PC-9 (cell line): ENCODE measurements around the gene POU3F2. TPM values are rescaled to one million over a fixed set of nuclear protein-coding genes. Genes with fewer than 3 reads are reported as not detected.

Source experiments
- BruUV-seq: library from RNA; stranded (reverse); fragments of 400-500 nt; replicated peaks from 2 replicates; lab custom pipeline; 2021; lab: Mats Ljungman, UMichigan
- CTCF ChIA-PET: fragments of 300-600 bp; sonication (Branson Sonifier 250); formaldehyde crosslinking; loops from one replicate; lab custom pipeline; 2022; ENCODE audit warnings: antibody characterized with exemption; lab: Charles Lee
- POLR2A ChIA-PET: fragments of 300-600 bp; sonication (Branson Sonifier 250); formaldehyde crosslinking; loops from one replicate; lab custom pipeline; 2022; ENCODE audit warnings: antibody characterized with exemption; ENCODE audit not compliant: unreplicated experiment; lab: Charles Lee
- DNase-seq, 2 experiments: peaks; one replicate each; pipeline versions ENCODE4 v3.0.0 to v3.0.0-alpha.2; 2015 to 2022; ENCODE audit warnings: mixed read lengths in 1 of 2
- H2AFZ ChIP-seq: fragments of 200-600 bp; sonication (generic); 2 replicates; pipeline ENCODE4 v1.8.1; 2017; ENCODE audit warnings: antibody characterized with exemption
- H3F3A ChIP-seq: fragments of 200-600 bp; sonication (generic); 2 replicates; pipeline ENCODE4 v1.8.1; 2017; ENCODE audit warnings: antibody characterized with exemption, mild to moderate bottlenecking, low read depth; ENCODE audit not compliant: insufficient read depth
- H3K27ac ChIP-seq: fragments of 200-600 bp; sonication (generic); 2 replicates; pipeline ENCODE4 v1.6.1; 2016; ENCODE audit warnings: mixed run types
- H3K27me3 ChIP-seq: fragments of 200-600 bp; sonication (generic); 2 replicates; pipeline ENCODE4 v1.6.1; 2016; ENCODE audit warnings: low read depth, mixed run types; ENCODE audit not compliant: insufficient read depth
- H3K36me3 ChIP-seq: fragments of 200-600 bp; sonication (generic); 2 replicates; pipeline ENCODE4 v1.6.1; 2016; ENCODE audit warnings: low read depth, mixed run types
- H3K4me1 ChIP-seq: fragments of 200-600 bp; sonication (generic); replicated peaks from 2 replicates; pipeline ENCODE4 v1.6.1; 2016; ENCODE audit warnings: mixed run types; ENCODE audit not compliant: insufficient read depth
- H3K4me2 ChIP-seq: fragments of 200-600 bp; sonication (generic); 2 replicates; pipeline ENCODE4 v1.6.1; 2017; ENCODE audit warnings: mixed run types
- H3K4me3 ChIP-seq: fragments of 200-600 bp; sonication (generic); 2 replicates; pipeline ENCODE4 v1.6.1; 2016; ENCODE audit warnings: mixed run types
- H3K79me2 ChIP-seq: fragments of 200-600 bp; sonication (generic); 2 replicates; pipeline ENCODE4 v1.6.1; 2017; ENCODE audit warnings: low read depth, mixed run types
- H3K9me2 ChIP-seq: fragments of 200-600 bp; sonication (generic); 2 replicates; pipeline ENCODE4 v1.8.1; 2017; ENCODE audit warnings: mild to moderate bottlenecking; ENCODE audit not compliant: insufficient read depth
- H3K9me3 ChIP-seq: fragments of 200-600 bp; sonication (generic); 2 replicates; pipeline ENCODE4 v1.8.1; 2016; ENCODE audit warnings: low read depth; ENCODE audit not compliant: insufficient read depth
- H4K20me1 ChIP-seq: fragments of 200-600 bp; sonication (generic); 2 replicates; pipeline ENCODE4 v1.8.1; 2017; ENCODE audit not compliant: insufficient read depth
- CTCF ChIP-seq: fragments of 200-600 bp; sonication (generic); conservative IDR thresholded peaks from 2 replicates; pipeline ENCODE4 v1.6.1; 2017; ENCODE audit warnings: mixed run types, antibody characterized with exemption, mild to moderate bottlenecking, moderate library complexity
- EZH2 ChIP-seq: fragments of 200-600 bp; sonication (generic); IDR thresholded peaks from 2 replicates; pipeline ENCODE4 v1.8.0; 2017; ENCODE audit warnings: antibody characterized with exemption, low read depth
- intact Hi-C: fragments of 100-400 bp; cut with micrococcal nuclease; formaldehyde crosslinking; loops from one replicate; pipeline ENCODE4 v1.10.0; 2022; ENCODE audit not compliant: unreplicated experiment
- total RNA-seq: library from RNA; stranded (reverse); gene quantifications from 2 replicates; pipeline ENCODE4 v1.2.3, GENCODE V29; 2021

Gene POU3F2
- total RNA-seq, 1 experiment from 2014 or later, result not detected

GRCh38 chr6:98880486-98880885 lies 46.1 kb downstream of the POU3F2 start:
- no peak overlapping the region for H2AFZ ChIP-seq
- no peak overlapping the region for H3K4me3 ChIP-seq
- H3F3A ChIP-seq, result no peaks in the 10 kb centered on the region
- no TSS peak for BruUV-seq
- CTCF ChIA-PET, result no interaction called here
- no peak overlapping the region for H3K4me2 ChIP-seq
- H3K4me1 ChIP-seq, result no peaks in the 10 kb centered on the region
- H3K27me3 ChIP-seq, result no peaks in the 10 kb centered on the region
- no peaks in the 10 kb centered on the region; the same call in 1 of the 2 replicates for H3K36me3 ChIP-seq
- H3K27ac ChIP-seq, result no peak overlapping the region
- H4K20me1 ChIP-seq, result no peaks in the 10 kb centered on the region
- intact Hi-C loops, result no loop called here
- no peaks in the 10 kb centered on the region for H3K9me3 ChIP-seq
- H3K79me2 ChIP-seq, result no peaks in the 10 kb centered on the region
- TF ChIP-seq EZH2 (no peak), CTCF (no peak)
- no peaks in the 10 kb centered on the region for H3K9me2 ChIP-seq
- DNase-seq, result no peak
- POLR2A ChIA-PET, result no interaction called here

- BruUV-seq, result no TSS peak
- POLR2A ChIA-PET, result no interaction called here
Observed at GRCh38 chr6:98885330-98885729, 51.0 kb downstream of the POU3F2 start.

GRCh38 chr6:98887650-98888049 lies 53.3 kb downstream of the POU3F2 start:
- H3K27me3 ChIP-seq, result no peaks in the 10 kb centered on the region
- H3F3A ChIP-seq, result no peaks in the 10 kb centered on the region
- no peaks in the 10 kb centered on the region for H3K4me1 ChIP-seq
- ChIA-PET CTCF (no interaction called here), POLR2A (no interaction called here)
- H4K20me1 ChIP-seq, result no peaks in the 10 kb centered on the region
- no peaks in the 10 kb centered on the region; the same call in 1 of the 2 replicates for H3K36me3 ChIP-seq
- no peak overlapping the region for H3K27ac ChIP-seq
- TF ChIP-seq EZH2 (no peak), CTCF (no peak)
- H3K9me3 ChIP-seq, result no peaks in the 10 kb centered on the region
- DNase-seq, result no peak
- intact Hi-C loops, result no loop called here
- H3K4me3 ChIP-seq, result no peak overlapping the region
- H2AFZ ChIP-seq, result no peak overlapping the region
- no peaks in the 10 kb centered on the region for H3K79me2 ChIP-seq
- no peak overlapping the region for H3K4me2 ChIP-seq
- no peaks in the 10 kb centered on the region for H3K9me2 ChIP-seq
- no TSS peak for BruUV-seq

More at GRCh38 chr6:98885330-98885729, 51.0 kb downstream of the POU3F2 start:
- Histone ChIP-seq H3K9me3 (no peaks in the 10 kb centered on the region), H3K36me3 (no peaks in the 10 kb centered on the region; the same call in 1 of the 2 replicates), H3F3A (no peaks in the 10 kb centered on the region), H3K27ac (no peak overlapping the region), H4K20me1 (no peaks in the 10 kb centered on the region), H3K4me3 (no peak overlapping the region), H3K79me2 (no peaks in the 10 kb centered on the region), H3K9me2 (no peaks in the 10 kb centered on the region), H2AFZ (no peak overlapping the region), H3K4me2 (no peak overlapping the region), H3K27me3 (no peaks in the 10 kb centered on the region), H3K4me1 (no peaks in the 10 kb centered on the region)
- DNase-seq, result no peak
- TF ChIP-seq EZH2 (no peak), CTCF (no peak)
- intact Hi-C loops, result no loop called here
- CTCF ChIA-PET, result no interaction called here

Other genes with a start within 250 kb of the POU3F2 start
- gene FBXL4, start 113.4 kb downstream of the POU3F2 start, total RNA-seq, result 13.9 and 15.1 TPM in 2 replicates